22Rv1 (cell line): ENCODE results near the gene CPT1A.

Experiments used
- H3K27ac ChIP-seq: fragments of 450-650 bp; 2 replicates; pipeline ENCODE4 v1.5.1; 2017
- ZFX ChIP-seq: fragments of 450-650 bp; IDR thresholded peaks from 2 replicates; pipeline ENCODE4 v1.6.1; 2017; ENCODE audit warnings: antibody characterized with exemption, borderline replicate concordance
- TF ChIP-seq, protein P1 (sequence below): fragments of 450-650 bp; IDR thresholded peaks from 2 replicates; pipeline ENCODE4 v1.5.1; 2017; ENCODE audit warnings: mild to moderate bottlenecking

Gene CPT1A

DNA sequence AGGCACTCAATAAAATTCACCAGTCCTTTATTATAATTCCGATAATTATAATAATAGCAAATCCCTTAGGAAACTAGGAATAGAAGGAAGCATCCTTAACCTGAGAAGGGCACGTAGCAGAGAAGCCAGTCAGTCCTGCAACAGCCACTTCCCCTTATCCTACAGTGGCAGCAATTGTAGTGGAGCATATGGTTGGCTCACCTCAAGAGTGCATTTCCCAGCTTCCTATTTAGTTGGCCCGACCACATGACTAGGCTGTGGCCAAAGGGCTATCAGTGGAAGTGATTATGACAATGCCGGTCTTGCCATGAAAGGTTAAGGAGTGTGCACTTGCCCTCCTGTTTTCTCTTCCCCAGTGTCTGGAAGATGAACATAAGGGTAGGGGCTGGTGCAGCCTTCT, 117.4 kb downstream of the CPT1A start:
- no peak overlapping the region for H3K27ac ChIP-seq
- no peak for TF ChIP-seq ZFX
- TF ChIP-seq, protein P1, sequence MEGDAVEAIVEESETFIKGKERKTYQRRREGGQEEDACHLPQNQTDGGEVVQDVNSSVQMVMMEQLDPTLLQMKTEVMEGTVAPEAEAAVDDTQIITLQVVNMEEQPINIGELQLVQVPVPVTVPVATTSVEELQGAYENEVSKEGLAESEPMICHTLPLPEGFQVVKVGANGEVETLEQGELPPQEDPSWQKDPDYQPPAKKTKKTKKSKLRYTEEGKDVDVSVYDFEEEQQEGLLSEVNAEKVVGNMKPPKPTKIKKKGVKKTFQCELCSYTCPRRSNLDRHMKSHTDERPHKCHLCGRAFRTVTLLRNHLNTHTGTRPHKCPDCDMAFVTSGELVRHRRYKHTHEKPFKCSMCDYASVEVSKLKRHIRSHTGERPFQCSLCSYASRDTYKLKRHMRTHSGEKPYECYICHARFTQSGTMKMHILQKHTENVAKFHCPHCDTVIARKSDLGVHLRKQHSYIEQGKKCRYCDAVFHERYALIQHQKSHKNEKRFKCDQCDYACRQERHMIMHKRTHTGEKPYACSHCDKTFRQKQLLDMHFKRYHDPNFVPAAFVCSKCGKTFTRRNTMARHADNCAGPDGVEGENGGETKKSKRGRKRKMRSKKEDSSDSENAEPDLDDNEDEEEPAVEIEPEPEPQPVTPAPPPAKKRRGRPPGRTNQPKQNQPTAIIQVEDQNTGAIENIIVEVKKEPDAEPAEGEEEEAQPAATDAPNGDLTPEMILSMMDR, result no peak

DNA sequence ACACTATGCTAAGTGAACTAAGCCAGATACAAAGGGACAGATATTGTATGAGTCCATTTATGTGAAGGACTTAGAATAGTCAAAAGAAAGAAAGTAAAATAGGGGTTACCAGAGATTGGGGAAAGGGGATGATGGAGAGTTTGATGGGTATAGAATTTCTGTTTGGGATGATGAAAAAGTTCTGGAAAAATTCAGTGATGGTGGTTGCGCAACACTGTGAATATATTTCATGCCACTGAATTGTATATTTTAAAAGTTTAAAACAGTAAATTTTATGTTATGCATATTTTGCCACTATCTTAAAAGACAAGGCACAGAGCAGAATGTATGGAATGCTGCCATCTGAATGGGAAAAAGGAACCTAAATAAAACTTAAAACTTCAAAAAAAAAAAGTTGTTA, 119.6 kb downstream of the CPT1A start:
- TF ChIP-seq, protein P1, result no peak
- no peak for TF ChIP-seq ZFX
- H3K27ac ChIP-seq, result no peak overlapping the region

GRCh38 chr11:68721075-68721474, 120.6 kb downstream of the CPT1A start:
- no peak for TF ChIP-seq ZFX
- TF ChIP-seq, protein P1, result no peak
- no peak overlapping the region for H3K27ac ChIP-seq

DNA sequence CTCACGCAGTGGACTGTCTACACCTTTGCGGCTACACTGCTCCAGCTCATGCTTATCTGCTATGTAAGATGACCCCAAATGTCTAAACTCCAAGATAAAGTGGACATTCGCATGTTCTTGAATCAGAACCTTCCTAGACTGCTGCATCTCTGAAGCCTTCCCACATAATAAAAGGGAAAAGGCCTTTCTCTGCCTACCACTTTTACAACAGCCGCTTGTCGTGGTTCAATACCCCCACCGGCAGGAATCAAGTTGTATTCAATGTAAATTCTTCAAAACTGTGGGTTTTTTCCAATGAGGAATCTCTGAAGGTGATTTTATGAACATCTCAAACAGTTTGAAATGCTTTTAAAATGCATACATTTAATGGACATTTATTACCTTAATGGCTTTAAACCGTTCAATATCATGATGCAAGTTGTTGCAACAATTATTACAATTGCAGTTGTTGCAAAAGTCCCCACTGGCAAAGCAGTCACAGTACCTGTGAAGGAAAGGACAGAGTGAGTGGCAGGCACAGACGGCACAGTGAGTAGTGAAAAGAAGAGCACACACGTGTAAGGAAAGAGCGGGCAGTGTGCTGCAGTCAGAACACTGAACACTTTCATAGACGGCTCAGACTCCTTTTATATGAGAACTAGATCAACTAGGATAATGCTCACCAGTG, 126.1 kb downstream of the CPT1A start:
- H3K27ac ChIP-seq, result no peak overlapping the region
- TF ChIP-seq ZFX, result no peak
- TF ChIP-seq, protein P1, result no peak

DNA sequence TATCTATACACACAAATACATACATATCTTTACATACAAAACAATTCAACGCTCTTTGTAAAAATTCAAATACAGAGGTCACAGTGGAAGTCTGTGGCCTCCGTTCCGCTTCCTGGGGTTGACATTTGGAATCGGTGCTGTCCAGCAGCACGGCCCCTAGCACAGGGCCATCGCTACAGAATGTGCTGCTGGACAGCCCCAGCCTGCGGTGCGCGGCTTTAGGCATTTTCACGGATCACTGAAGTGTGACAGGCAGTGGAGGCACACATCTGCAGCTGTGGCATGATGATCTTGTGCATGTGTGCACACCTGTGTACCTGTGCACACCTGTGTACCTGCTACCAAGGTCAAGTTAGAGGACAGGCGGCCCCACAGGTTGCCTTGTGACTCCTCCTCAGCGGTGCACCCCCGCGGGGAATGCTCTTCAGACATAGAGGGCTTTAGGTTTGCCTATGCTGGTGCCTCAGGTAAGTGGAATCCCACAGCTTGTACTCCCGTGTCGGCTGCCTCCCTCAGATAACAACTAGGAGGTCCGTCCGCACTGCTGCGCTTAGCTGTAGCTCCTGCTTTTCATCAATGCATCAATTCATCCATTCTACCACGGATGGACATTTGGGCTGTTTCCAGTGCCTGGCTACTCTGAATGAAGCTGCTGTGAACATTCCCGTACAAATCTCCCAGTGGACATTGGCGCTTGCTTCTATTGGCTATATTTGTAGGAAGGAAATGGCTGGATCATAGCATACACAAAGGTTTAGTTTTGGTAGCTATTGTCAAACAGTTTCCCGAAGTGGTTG, 127.5 kb downstream of the CPT1A start:
- TF ChIP-seq, protein P1, result no peak
- no peak for TF ChIP-seq ZFX

GRCh38 chr11:68711114-68711513, 130.6 kb downstream of the CPT1A start:
- TF ChIP-seq, protein P1, result no peak
- no peak for TF ChIP-seq ZFX
- no peak overlapping the region for H3K27ac ChIP-seq

More for the DNA sequence above, 127.5 kb downstream of the CPT1A start:
- no peak overlapping the region for H3K27ac ChIP-seq

DNA sequence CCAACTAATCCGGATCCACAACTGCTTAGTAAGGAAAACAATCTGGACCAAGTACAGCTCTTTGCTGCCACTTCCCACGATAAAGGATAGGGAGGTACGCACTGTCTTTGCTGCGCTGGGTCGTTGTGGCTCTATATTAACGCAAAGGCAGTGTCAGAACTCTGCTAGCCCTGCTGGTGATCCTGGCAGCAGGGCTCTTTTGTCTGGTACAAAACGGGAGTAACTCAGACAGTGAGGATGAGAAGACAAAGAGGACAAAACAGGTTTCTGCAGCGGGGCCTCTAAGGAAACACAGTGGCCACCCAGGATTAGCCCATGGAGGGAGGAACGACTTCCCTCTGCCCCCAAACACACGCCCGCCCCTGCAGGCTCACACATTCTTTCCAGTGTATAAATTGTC, 131.3 kb downstream of the CPT1A start:
- H3K27ac ChIP-seq, result no peak overlapping the region
- TF ChIP-seq, protein P1, result no peak
- TF ChIP-seq ZFX, result no peak
